GM15510 (cell line): Measurements from ENCODE around the gene SLC25A10.

ENCODE experiments used
- POLR2A ChIP-seq: IDR thresholded peaks from 3 replicates; pipeline ENCODE4 v1.6.1; 2011; ENCODE audit warnings: borderline replicate concordance; ENCODE audit not compliant: insufficient read length; ENCODE audit errors: extremely low read depth

The SLC25A10 gene

DNA sequence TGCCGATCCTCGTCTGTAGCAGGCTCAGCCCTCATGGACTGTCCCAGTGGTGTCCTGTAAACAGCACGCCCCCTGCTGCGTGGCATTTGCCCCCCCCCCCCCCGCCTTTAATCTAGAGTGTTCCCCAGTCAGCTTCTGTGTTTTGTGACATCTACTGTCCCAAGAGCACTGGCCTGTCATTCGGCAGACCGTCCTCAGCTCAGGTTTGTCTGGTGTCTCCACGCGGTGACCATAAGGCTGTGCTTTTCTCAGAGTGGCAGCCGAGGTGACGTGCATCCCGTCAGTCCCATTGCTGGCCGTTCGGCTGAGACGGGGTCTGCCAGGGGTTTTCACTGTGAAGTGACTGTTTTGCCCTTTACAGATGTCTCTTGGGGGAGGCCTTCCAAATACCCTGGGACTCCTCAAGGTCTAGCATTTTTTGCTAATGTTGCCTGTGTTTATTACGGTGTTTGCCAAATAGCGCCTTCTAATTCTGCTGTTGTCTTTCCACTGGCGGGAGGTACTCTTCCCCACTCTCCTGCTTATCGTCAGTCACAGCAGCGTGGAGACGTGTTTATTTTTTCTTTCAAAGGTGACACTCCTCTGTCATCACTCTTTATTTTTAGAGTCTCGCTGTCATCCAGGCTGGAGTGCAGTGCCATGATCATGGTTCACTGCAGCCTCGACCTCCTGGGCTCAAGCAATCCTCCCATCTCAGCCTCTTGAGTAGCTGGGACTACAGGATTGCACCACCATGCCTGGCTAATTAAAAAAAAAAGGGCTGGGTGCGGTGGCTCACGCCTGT is 14.6 kb upstream of the SLC25A10 start:
- TF ChIP-seq POLR2A = no peak

DNA sequence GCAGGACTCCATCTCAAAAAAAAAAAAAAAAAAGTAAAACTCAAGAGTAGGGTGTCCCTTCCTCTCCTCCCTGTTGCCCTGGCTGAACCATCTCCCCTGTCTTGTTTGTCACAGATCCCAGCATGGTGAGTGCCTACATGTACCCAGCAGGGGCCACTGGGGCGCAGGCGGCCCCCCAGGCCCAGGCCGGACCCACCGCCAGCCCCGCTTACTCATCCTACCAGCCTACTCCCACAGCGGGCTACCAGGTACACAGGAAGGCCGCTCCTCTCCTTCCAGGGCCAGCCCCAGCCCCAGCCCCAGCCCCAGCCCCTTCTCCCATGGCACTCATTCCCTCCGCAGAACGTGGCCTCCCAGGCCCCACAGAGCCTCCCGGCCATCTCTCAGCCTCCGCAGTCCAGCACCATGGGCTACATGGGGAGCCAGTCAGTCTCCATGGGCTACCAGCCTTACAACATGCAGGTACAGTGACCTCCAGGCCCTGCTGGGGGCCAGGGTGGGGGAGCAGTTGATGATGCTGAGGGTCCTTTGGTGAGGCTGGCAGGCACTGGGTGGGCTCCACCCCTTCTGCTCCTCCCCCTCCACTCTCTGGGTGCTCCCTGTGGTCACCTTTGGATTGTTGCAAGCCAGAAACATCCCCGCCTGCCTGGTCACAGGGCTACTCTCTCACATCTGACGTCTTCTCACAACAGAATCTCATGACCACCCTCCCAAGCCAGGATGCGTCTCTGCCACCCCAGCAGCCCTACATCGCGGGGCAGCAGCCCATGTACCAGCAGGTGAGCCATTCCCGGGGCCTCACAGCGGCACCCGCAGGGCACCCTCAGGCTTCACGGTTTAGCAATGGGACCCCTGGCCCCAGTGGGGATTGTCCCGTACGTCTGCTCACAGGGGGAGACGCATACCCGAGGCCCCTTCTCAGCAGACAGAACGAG is 11.5 kb upstream of the SLC25A10 start:
- no peak for TF ChIP-seq POLR2A

GRCh38 chr17:81701288-81702071 is 10.6 kb upstream of the SLC25A10 start:
- no peak for TF ChIP-seq POLR2A

DNA sequence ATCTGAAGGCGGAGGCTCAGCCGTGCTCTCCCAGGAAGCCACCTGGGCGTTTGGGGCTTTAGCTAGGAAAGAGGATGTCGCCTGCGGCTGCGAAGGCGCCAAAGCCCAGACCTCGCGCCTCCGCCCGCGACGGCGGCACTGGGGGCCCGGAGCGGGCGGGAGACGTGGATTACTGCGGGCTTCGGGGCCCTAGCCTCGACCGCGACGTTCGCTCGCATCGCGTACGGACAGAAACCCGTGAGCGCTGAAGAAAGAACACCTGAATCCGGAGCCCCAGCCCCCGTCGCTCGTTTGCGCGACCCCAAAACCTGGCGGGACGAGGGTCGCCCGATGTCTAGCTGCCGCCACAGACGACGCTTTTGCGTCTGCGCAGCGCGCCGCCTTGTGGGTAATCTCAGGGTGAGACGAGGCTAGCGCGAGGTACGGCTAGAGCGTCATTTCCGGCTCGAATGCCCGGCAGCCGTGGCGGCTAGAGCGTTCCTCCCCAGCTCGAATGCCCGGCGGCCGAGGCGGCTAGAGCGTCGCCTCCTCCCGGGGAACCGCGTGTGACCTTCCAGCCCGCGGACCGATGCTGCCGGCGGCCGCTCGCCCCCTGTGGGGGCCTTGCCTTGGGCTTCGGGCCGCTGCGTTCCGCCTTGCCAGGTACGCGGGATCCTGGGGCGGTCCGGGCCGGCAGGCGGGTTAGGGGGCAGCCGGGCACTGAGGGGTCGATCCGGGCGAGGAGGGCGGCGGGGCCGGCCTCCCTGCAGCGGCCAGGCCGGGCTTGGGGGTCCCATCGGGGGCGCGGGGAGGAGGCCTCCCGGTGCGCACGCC is 8.9 kb upstream of the SLC25A10 start, which contains the start of gene MRPL12:
TSS of gene MRPL12 (plus strand) at position 434 of the 813 bp plus-strand sequence. CDS start at position 569, 135 bp downstream.
- TF ChIP-seq POLR2A = peak; percentile 95

DNA sequence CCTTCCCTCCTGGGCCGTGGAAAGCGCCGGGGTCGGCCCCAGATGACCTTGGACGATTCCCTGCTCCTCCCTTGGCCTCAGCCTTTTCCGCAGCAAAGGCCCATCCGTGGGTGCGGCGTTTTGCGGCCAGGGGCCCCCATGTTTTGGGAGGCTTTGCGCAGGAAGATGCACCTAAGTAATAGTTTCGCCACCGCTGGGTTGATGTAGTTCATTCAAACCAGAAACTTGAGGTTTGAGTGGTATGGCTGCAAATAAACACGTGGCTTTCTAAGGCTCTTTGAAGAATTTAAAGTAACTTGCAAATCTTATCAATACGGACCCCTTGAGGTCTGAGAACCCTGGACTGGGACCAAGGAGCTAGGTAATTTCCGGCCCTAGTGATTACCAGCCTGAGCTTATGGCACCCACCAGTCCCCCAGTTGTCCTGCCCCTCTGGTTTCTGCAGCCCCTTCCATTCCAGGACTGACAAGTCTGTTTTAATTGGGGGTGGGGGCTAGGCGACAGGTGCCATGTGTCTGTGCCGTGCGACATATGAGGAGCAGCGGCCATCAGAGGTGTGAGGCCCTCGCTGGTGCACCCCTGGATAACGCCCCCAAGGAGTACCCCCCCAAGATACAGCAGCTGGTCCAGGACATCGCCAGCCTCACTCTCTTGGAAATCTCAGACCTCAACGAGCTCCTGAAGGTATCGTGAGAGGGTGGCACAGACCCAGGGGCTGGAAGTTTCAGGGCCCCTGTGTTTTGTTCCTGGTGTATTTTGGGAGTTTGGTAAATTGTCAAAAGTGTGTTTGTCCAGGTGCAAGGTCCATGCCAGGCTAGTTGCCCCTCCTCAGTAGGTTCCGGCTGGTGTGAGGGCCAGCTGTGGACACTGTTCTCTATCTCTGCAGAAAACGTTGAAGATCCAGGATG is 8.1 kb upstream of the SLC25A10 start:
- no peak for TF ChIP-seq POLR2A

GRCh38 chr17:81705518-81706231 is 6.4 kb upstream of the SLC25A10 start:
- no peak for TF ChIP-seq POLR2A

DNA sequence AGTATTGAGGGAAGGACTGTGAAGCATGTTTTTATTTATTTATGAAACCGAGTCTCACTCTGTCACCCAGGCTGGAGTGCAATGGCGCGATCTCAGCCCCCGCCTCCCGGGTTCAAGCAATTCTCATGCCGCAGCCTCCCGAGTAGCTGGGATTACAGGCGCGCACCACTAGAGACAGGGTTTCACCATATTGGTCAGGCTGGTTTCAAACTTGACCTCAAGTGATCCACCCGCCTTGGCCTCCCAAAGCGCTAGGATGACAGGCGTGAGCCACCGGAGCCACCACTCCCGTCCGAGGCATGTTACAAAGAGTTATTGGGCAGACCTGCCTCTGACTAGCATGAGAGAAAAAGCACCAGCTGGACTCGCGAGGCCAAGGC is 5.9 kb upstream of the SLC25A10 start:
- TF ChIP-seq POLR2A = no peak

- no peak for TF ChIP-seq POLR2A
These were observed 5.1 kb upstream of the SLC25A10 start for GRCh38 chr17:81706757-81707624.

DNA sequence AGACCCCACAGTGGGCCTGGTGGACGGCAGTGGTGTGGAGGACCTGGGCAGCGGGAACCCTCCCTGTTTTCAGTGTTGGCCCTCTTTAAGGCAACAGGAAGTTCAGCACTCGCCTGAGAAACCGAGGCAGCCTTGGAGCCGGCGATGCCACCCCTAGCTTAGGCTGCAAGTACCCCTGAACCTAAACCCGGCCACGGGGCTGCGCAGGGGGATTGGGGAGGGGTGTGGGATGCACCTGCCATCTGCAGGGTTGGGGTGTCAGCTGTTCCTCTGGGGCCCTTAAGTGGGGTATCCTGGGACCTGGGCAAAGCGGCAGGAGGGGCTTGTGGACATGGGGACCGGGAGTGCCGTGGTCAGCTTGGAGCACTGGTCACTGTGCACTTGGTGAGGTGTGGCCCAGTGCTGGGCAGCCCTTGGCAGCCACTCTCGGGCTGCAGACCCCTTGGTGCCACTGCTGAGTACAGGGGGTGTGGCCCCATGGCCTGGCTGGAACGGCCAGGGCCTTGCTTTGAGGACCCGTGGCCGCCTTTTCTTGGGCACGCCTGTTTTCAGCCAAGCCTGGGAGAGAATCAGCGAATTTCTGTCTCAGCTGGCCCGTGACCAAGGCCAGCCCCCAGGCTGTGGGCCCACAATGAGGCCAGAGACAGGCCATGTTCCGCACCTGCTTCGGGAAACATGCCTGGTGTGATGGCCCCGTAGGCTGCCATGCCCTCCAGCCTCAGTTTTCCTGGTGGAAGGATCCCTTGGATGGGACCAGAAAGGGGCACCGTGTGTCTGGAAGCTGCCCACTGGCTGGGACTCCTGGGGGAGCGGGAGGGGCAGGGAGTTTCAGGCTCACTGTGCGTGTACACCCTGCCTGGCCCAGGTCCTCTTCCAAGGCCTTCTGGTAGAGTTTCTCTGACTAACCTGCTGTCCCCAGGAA is 4.1 kb upstream of the SLC25A10 start:
- peak; percentile 28 for TF ChIP-seq POLR2A

GRCh38 chr17:81708739-81709185 is 3.3 kb upstream of the SLC25A10 start:
- TF ChIP-seq POLR2A = peak; percentile 4
